Sigmoid colon (tissue), 7 donors: ENCODE results near the gene SCARB1. TPM values are rescaled to one million over a fixed set of nuclear protein-coding genes. Genes with fewer than 3 reads are reported as not detected.

Experiments
- DNase-seq: peaks from one replicate; pipeline ENCODE4 v3.0.0-alpha.2; 2019
- H3K27ac ChIP-seq, 4 donors: fragments of 200-600 bp; sonication (generic); one replicate each; pipeline ENCODE4 v1.5.1; 2016 to 2019; ENCODE audit warnings: mild to moderate bottlenecking in 1 of 4
- H3K27me3 ChIP-seq, 3 donors: fragments of 200-600 bp; sonication (generic); one replicate each; pipeline ENCODE4 v1.5.1; 2019; ENCODE audit warnings: mild to moderate bottlenecking in 1 of 3
- H3K36me3 ChIP-seq, 4 donors: fragments of 200-600 bp; sonication (generic); one replicate each; pipeline ENCODE4 v1.5.1; 2016 to 2019
- H3K4me1 ChIP-seq, 4 donors: fragments of 200-600 bp; sonication (generic); one replicate each; pipeline ENCODE4 v1.5.1; 2017 to 2019
- H3K4me3 ChIP-seq, 4 donors: fragments of 200-600 bp; sonication (generic); one replicate each; pipeline ENCODE4 v1.5.1; 2017 to 2019; ENCODE audit warnings: mild to moderate bottlenecking in 2 of 4, moderate library complexity in 1 of 4
- H3K9me3 ChIP-seq, 4 donors: fragments of 200-600 bp in 3 of 4; sonication (generic) in 3 of 4; one replicate each; pipeline versions ENCODE4 v1.5.1 to v1.6.1; 2013 to 2019
- CTCF ChIP-seq, 4 experiments: fragments of 450-650 bp in 3 of 4; fragments of 200-600 bp in 1 of 4; IDR thresholded peaks; one replicate each; pipeline ENCODE4 v1.5.1; 2016 to 2019; ENCODE audit warnings: antibody characterized with exemption in 4 of 4, mild to moderate bottlenecking in 3 of 4, moderate library complexity in 2 of 4
- EP300 ChIP-seq, 4 donors: sonication (generic); formaldehyde crosslinking; IDR thresholded peaks; one replicate each; pipeline ENCODE4 v1.6.1; 2017; ENCODE audit warnings: antibody characterized with exemption in 4 of 4
- POLR2A ChIP-seq, 2 donors: fragments of 450-650 bp; IDR thresholded peaks; one replicate each; pipeline ENCODE4 v1.6.1; 2016; ENCODE audit warnings: antibody characterized with exemption in 2 of 2, mild to moderate bottlenecking in 2 of 2, moderate library complexity in 2 of 2
- POLR2AphosphoS5 ChIP-seq, 4 donors: sonication (generic); formaldehyde crosslinking; IDR thresholded peaks; one replicate each; pipeline ENCODE4 v1.6.1; 2017; ENCODE audit warnings: antibody characterized with exemption in 4 of 4
- WGBS, 2 donors: extraction: QIAGEN DNeasy Blood & Tissue Kit; methylation state at CpG; one replicate each; pipeline ENCODE4 v1.1.7; 2013; 5-methylcytosine and 5-hydroxymethylcytosine counted together
- intact Hi-C: fragments of 100-400 bp; cut with DNase I; formaldehyde crosslinking; loops from one replicate; pipeline ENCODE4 v1.15.1; 2023
- polyA plus RNA-seq, 3 donors: library from polyadenylated mRNA; stranded (reverse); fragments of 200-250 nt; gene quantifications; one replicate each; pipeline ENCODE4 v1.2.3, GENCODE V29; 2013
- total RNA-seq, 4 donors: library from RNA; depleted of rRNA; stranded (reverse); fragments of >200 nt; gene quantifications; one replicate each; pipeline ENCODE4 v1.1.0, GENCODE V29; 2016
- donor health status: healthy with polysubstance abuse.
- donor health status: Bipolar disorder and iron deficiency.
- donor health status: healthy.

The SCARB1 gene
- total and polyA plus RNA-seq, 7 donors: 4.2 to 36.4 (median 11.4) TPM

GRCh38 chr12:124852911-124853427 lies 10.7 kb downstream of the SCARB1 start:
- Histone ChIP-seq H3K4me1 (peaks cover 0 to 15% (median 12%) of the 10 kb centered on the region in 4 donors), H3K9me3 (no peaks in the 10 kb centered on the region), H3K27me3 (no peaks in the 10 kb centered on the region), H3K36me3 (no peaks in the 10 kb centered on the region), H3K27ac (peak overlapping the region in 2 of 4 donors; percentile 9 to 43), H3K4me3 (no peak overlapping the region)
- WGBS, 2 donors: 78 to 88% methylated on average over 11 of the region's 11 CpGs
- DNase-seq: no peak
- intact Hi-C loops: no loop called here
- no peak for TF ChIP-seq POLR2AphosphoS5 (IDR thresholded peaks at IDR 0.05)
- TF ChIP-seq POLR2A (IDR thresholded peaks at IDR 0.05): no peak
- no peak for TF ChIP-seq EP300 (IDR thresholded peaks at IDR 0.05)
- TF ChIP-seq CTCF (IDR thresholded peaks at IDR 0.05): no peak

GRCh38 chr12:124852329-124852831 lies 11.3 kb downstream of the SCARB1 start:
- H3K36me3 ChIP-seq: no peaks in the 10 kb centered on the region
- no peak overlapping the region for H3K4me3 ChIP-seq
- TF ChIP-seq POLR2AphosphoS5 (IDR thresholded peaks at IDR 0.05) (no peak), EP300 (IDR thresholded peaks at IDR 0.05) (no peak)
- WGBS, 2 donors: 27 to 48% methylated on average over 13 of the region's 13 CpGs
- peak; percentile 79 for DNase-seq
- intact Hi-C loops: no loop called here
- no peaks in the 10 kb centered on the region for H3K9me3 ChIP-seq
- H3K27ac ChIP-seq: peak overlapping the region in 2 of 4 donors; percentile 9 to 43
- peaks cover 0 to 19% (median 13%) of the 10 kb centered on the region in 4 donors for H3K4me1 ChIP-seq
- H3K27me3 ChIP-seq: no peaks in the 10 kb centered on the region

DNA sequence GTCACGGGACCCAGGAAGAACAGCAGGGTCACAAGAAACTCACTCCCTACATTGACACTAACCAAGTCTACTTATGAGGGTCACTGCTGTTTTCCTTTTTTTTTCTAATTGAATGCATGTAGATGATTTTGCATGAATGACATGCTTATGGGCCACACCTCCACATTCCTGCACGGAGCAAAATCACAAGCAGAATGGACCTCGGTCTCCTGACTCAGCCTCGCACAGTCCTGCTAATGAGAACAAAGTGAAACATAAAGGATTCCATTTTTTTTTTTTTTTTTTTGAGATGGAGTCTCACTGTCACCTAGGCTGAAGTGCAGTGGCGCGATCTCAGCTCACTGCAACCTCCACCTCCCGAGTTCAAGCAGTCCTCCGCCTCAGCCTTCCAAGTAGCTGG lies 12.3 kb downstream of the SCARB1 start:
- intact Hi-C loops: no loop called here
- Histone ChIP-seq H3K9me3 (no peaks in the 10 kb centered on the region), H3K36me3 (no peaks in the 10 kb centered on the region), H3K4me1 (peaks cover 0 to 17% (median 11%) of the 10 kb centered on the region in 4 donors), H3K4me3 (no peak overlapping the region), H3K27me3 (no peaks in the 10 kb centered on the region), H3K27ac (no peak overlapping the region)
- WGBS, 2 donors: 89 to 94% methylated on average over 8 of the region's 8 CpGs
- TF ChIP-seq CTCF (IDR thresholded peaks at IDR 0.05): no peak
- TF ChIP-seq EP300 (IDR thresholded peaks at IDR 0.05): no peak
- TF ChIP-seq POLR2A (IDR thresholded peaks at IDR 0.05): no peak
- no peak for TF ChIP-seq POLR2AphosphoS5 (IDR thresholded peaks at IDR 0.05)
- no peak for DNase-seq

- Histone ChIP-seq H3K27ac (no peak overlapping the region), H3K4me3 (no peak overlapping the region), H3K9me3 (no peaks in the 10 kb centered on the region), H3K36me3 (no peaks in the 10 kb centered on the region), H3K4me1 (peaks cover 0 to 11% (median 4%) of the 10 kb centered on the region in 4 donors), H3K27me3 (no peaks in the 10 kb centered on the region)
- DNase-seq: no peak
- WGBS, 2 donors: 28 to 68% methylated on average over 8 of the region's 8 CpGs
- intact Hi-C loops: no loop called here
- TF ChIP-seq CTCF (IDR thresholded peaks at IDR 0.05) (no peak), EP300 (IDR thresholded peaks at IDR 0.05) (no peak)
These were observed 14.3 kb downstream of the SCARB1 start for GRCh38 chr12:124849382-124849781.

DNA sequence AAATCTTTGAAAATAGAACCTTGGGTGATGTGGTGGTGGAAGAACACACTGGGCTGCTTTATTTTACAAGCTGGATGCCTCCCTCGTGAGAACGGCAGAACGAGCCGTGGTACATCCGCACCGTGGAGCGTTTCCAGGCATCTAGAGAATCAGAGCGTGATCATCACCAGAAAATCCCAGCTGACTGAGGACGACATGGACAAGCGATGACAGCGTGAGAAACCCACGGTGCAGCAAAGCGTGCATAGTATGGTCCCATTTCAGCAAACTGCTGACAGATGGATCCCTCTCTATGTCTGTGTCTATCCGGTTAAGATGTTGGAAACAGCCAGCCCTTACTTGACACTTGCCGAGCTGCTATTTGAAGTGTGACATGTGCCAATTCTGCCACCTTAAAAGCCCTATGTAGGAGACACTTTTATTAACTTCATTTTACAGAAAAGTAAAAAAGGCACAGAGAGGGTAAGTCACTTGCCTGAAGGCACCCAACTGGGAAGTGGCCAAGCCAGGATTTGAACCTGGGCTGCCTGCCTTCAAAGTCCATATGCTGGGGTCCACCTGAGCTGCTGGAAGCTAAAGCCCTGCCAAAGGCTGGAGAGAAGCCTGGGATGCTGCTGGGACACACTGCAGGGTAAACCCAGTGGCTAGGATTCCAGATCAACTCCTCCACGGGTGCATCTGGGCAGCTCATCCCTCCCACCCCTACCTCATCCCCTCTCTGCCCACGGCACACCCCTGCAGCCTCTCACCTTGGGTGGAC lies 14.9 kb downstream of the SCARB1 start:
- no peaks in the 10 kb centered on the region for H3K36me3 ChIP-seq
- peaks cover 0 to 11% (median 4%) of the 10 kb centered on the region in 4 donors for H3K4me1 ChIP-seq
- 88 to 92% methylated on average over 17 of the region's 17 CpGs for WGBS, 2 donors
- no peak overlapping the region for H3K4me3 ChIP-seq
- intact Hi-C loops: no loop called here
- no peak for DNase-seq
- no peaks in the 10 kb centered on the region for H3K9me3 ChIP-seq
- H3K27me3 ChIP-seq: no peaks in the 10 kb centered on the region
- TF ChIP-seq POLR2A (IDR thresholded peaks at IDR 0.05) (no peak), CTCF (IDR thresholded peaks at IDR 0.05) (no peak), POLR2AphosphoS5 (IDR thresholded peaks at IDR 0.05) (no peak), EP300 (IDR thresholded peaks at IDR 0.05) (no peak)
- H3K27ac ChIP-seq: no peak overlapping the region
